T47D (cell line): ENCODE measurements around the gene SNX8.
"Not testable (repeated sequence)": the region's sequence is repeated elsewhere in the genome, so short reads cannot be mapped to it uniquely, and the experiment has no call there.

ENCODE experiments used
- DNase-seq, 2 experiments: peaks; one replicate each; pipeline versions ENCODE4 v3.0.0 to v3.0.0-alpha.2; 2011 to 2012; ENCODE audit warnings: low read depth in 1 of 2, low spot score in 1 of 2
- JUND ChIP-seq: IDR thresholded peaks from 2 replicates; pipeline ENCODE4 v1.6.1; 2012; ENCODE audit warnings: low read depth
- in situ Hi-C: cut with HindIII; loops from 2 replicates; pipeline ENCODE4 v1.10.0; 2016; ENCODE audit warnings: low sequenced_read_pairs, low pct_unique_long_range_greater_than_20kb

Gene SNX8

DNA sequence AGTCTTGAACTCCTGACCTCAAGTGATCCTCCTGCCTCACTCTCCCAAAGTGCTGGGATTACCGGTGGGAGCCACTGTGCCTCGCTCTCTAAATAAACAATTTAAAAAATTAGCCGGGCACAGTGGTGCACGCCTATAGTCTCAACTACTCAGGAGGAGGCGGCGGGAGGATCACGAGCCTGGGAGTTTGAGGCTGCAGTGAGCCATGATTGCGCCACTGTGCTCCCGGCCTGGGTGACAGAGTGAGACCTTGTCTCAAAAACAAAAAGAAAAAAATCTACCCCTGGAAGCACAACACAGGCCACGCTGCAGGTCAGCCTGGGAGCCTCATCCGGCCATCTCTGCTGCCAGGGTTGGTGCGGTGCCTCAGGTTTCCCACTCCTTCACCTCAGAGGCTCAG is 36.6 kb upstream of the SNX8 start:
- no peak for TF ChIP-seq JUND
- in situ Hi-C loops = no loop called here
- DNase-seq = no peak

DNA sequence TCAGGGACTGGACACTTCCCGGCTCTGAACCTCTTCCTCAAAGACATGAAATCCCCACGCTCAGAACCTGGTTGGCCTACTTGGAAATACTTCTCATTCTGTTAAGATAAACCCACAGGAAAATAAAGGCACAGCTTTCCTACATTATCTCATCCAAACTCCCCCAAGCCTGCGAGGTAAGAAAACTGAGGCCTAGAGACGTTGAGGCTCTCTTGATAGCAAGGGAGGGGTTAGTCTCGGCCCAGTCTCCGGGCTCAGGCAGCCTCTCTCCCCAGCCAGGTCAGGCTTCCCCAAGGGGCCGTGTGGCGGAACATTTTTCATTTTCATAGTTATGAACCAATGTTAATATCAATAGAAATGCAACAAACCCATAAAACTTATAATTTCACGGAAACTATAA is 35.8 kb upstream of the SNX8 start:
- no peak for DNase-seq
- TF ChIP-seq JUND = no peak
- in situ Hi-C loops = no loop called here

DNA sequence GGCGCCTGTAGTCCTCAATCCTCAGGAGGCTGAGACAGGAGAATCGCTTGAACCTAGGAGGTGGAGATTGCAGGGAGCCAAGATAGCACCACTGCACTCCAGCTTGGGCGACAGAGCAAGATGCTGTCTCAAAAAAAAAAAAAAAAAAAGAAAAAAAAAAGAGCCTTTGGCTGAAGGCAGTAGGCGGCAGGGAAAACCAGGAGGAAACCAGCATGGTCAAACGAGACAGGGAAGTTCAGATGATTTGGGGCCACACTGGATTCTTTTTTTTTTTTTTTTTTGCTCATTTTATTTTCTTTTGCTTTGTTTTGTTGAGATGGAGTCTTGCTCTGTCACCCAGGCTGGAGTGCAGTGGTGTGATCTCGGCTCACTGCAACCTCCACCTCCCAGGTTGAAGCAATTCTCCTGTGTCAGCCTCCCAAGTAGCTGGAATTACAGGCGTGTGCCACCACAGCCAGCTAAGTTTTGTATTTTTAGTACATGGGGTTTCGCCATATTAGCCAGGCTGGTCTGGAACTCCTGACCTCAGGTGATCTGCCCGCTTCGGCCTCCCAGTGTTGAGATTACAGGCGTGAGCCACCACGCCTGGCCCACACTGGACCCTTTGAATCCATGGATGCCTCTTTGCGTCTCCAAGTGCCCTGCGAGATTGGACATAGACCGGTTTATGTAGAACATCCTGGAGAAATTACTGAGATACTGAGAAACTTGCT is 33.3 kb upstream of the SNX8 start:
- DNase-seq, in situ Hi-C loops: not testable (repeated sequence)

DNA sequence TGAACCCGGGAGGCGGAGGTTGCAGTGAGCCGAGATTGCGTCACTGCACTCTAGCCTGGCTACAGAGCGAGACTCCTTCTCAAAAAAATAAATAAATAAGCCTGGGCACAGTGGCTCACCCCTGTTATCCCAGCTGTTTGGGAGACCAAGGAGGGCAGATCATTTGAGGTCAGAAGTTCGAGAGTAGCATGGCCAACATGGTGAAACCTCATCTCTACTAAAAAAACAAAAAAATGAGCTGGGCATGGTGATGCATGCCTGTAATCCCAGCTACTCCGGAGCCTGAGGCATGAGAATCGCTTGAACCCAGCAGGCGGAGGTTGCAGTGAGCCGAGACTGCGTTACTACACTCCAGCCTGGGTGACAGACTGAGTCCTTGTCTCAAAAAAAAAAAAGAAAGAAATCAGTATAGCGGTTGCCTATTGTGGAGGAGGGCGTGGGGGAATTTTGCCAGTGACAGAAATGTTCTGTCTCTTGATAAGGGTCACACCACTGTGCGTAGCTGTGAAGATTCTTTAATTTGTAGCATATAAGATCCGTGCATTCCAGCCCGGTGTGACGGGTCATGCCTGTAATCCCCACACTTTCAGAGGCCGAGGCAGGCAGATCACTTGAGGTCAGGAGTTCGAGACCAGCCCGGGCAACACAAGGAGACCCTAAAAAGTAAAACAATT is 22.5 kb upstream of the SNX8 start:
- no peak for DNase-seq
- TF ChIP-seq JUND = no peak
- in situ Hi-C loops = no loop called here

DNA sequence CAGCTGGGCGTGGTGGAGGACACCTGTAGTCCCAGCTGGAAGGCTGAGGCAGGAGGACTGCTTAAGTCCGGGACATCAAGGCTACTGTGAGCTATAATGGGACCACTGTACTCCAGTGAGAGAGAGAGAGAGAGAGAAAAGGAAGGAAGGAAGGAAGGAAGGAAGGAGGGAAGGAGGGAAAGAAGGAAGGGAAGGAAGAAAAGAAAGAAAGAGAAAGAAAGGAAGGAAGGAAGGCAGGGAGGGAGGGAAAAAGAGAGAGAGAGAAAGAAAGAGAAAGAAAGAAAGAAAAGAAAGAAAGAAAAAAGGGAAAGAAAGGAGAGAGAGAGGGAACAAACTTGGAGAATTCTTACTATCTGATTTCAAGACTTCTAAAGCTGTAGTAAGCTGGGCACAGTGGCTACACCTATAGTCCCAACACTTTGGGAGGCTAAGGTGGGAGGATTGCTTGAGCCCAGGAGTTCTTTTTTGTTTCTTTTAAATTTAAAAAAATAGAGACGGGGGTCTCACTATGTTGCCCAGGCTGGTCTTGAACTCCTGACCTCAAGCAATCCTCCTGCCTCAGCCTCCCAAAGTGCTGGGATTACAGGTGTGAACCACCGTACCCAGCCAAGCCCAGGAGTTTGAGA is 18.5 kb upstream of the SNX8 start:
- in situ Hi-C loops, DNase-seq: not testable (repeated sequence)

DNA sequence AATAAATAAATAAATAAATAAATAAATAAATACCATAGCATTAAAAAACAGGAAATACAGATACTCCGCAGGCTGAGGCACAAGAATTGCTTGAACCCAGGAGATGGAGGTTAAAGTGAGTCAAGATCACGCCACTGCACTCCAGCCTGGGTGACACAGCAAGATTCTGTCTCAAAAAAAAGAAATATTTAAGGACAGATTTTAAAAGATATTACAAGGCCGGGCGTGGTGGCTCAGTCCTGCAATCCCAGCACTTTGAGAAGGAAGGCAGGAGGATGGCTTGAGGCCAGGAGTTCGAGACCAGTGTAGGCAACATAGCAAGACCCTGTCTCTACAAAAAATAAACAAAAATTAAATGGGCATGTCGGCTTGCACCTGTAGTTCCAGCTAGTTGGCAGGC is 17.5 kb upstream of the SNX8 start:
- no peak for DNase-seq
- no peak for TF ChIP-seq JUND
- in situ Hi-C loops = no loop called here

DNA sequence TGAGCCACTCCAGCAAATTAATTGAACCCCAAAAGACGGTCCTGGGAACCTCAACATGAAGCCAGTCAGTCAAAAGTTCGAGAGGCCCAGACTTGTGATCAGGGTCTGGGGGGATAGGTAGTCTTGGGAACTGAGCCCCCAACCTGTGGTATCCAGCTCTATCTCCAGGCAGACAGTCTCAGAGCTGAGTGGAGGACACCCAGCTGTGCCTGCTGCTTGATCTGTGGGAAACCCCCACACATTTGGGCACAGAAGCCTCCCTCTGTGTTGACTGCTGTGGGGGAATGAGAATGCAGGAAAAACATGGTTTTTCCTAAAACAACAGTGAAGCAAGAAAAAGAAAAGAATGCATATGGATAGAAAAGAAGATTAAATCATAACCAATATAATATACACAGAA is 16.3 kb upstream of the SNX8 start:
- in situ Hi-C loops = no loop called here
- no peak for DNase-seq
- TF ChIP-seq JUND = no peak

DNA sequence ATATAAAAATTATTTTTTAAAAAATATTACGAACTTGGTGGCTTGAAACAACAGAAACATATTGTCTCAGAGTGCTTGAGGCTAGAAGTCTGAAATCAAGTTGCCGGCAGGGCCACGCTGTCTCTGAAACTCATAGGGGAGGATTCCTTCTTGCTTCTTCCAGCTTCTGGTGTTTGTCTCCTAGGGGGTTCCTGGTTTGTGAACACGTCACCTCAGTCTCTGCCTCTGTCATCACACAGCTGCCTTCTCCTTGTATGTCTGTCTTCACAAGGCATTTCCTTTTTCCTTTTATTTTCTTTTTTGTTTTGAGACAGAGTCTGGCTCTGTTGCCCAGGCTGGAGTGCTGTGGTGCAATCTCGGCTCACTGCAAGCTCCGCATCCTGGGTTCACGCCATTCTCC is 12.7 kb upstream of the SNX8 start:
- in situ Hi-C loops = no loop called here
- DNase-seq = no peak
- TF ChIP-seq JUND = no peak

DNA sequence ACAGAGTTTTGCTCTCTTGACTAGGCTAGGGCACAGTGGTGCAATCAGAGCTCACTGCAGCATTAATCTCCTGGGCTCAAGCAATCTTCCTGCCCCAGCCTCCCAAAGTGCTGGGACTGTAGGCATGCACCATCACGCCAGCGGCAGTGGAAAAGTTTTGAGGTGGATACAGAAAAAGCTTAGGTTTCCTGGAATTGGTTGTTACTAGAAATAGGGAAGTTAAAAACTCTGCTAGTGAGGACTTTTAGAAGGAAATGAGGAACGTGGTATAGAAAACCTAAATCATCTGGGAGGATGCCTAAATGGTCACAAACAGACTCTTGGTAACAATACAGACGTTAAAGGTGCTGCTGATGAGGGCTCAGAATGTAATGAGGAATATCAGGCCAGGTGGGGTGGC is 10.9 kb upstream of the SNX8 start:
- no peak for DNase-seq
- no peak for TF ChIP-seq JUND
- in situ Hi-C loops = no loop called here

DNA sequence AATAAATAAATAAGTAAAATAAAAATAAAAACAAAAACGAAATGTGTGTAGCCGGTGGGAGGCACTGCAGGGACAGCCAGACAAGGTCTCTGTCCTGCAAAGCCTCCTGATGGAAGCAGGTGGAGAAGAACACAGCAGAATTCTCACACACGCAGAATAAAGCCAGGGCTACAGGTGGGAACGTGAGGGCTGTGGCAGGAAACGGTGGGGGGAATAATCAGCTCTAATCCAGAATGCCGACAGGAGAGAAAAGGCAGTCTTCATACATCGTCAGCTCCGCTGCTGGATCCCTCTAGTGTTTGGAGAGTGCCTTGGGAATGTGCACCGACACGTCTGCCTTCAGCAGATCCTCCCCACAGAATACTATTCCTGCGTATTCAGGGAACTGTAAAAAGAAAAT is 6.8 kb upstream of the SNX8 start:
- DNase-seq = peak; percentile 50 to 78
- no peak for TF ChIP-seq JUND
- in situ Hi-C loops = no loop called here

DNA sequence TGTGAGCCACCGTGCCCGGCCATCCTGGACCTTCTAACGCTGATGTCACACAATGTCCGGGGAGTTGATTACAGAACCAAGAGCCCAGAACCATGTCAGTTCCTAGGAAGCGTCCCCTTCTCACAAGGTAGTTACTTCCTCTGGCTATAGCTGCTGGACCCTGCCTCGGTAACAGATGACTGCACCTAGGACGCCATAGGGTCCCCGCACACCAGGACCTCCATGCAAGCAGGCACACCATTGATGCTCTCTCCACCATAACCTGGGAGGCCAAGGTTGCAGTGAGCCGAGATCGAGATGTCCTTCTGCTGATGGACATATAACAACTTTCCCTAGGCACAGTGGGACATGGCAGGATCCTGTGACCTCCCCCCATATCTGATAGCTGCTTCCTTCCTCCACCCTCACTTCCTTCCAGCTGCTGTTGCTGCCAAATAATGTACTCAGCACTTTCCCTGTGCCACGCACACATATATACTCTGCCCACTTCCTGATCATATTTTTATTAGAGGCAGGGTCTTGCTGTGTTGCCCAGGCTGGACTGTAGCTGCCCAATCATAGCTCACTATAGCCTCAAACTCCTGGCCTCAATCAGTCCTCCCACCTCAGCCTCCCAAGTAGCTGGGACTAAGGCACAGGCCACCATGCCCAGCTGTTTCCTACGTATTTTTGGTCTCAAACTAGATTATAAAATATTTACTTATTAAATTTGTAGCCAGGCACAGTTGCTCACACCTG is 3.5 kb upstream of the SNX8 start:
- no peak for TF ChIP-seq JUND
- DNase-seq = no peak

DNA sequence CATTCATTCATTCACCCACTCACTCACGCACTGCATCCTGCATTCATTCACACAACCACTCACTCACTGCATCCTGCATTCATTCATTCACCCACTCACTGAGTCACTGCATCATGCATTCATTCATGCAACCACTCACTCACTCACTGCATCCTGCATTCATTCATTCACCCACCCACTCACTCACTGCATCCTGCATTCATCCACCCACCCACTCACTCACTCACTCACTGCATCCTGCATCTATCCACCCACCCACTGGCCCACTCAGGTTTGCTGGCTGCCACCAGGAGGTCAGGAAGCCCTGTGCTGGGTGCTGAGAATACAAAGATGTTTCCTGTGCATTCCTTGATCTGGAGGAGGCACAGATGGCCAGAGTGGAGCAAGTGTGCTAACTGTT is 2.3 kb upstream of the SNX8 start:
- in situ Hi-C loops = no loop called here
- no peak for DNase-seq
- no peak for TF ChIP-seq JUND

More for the DNA sequence above, 3.5 kb upstream of the SNX8 start:
- in situ Hi-C loops = no loop called here

DNA sequence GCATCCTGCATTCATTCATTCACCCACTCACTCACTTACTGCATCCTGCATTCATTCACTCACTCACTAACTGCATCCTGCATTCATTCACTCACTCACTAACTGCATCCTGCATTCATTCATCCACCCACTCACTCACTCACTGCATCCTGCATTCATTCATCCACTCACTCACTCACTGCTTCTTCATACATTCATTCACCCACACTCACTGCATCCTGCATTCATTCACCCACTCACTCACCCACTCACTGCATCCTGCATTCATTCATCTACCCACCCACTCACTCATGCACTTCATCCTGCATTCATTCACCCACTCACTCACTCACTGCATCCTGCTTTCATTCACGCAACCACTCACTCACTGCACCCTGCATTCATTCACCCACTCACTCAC is 1.5 kb upstream of the SNX8 start:
- DNase-seq = no peak
- TF ChIP-seq JUND = no peak
- in situ Hi-C loops = no loop called here

DNA sequence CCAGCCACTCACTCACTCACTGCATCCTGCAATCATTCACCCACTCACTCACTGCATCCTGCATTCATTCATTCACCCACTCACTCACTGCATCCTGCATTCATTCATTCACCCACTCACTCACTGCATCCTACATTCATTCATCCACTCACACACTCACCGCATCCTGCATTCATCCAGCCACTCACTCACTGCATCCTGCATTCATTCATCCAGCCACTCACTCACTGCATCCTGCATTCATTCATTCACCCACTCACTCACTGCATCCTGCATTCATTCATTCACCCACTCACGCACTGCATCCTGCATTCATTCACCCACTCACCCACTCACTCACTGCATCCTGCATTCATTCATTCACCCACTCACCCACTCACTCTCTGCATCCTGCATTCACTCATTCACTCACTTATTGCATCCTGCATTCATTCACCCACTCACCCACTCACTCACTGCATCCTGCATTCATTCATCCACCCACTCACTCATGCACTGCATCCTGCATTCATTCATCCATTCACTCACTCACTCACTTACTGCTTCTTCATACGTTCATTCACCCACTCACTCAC is 802 bp upstream of the SNX8 start:
- in situ Hi-C loops, DNase-seq: not testable (repeated sequence)
